ENCODE data around the gene UBE2M. TPM values are rescaled to one million over a fixed set of nuclear protein-coding genes. Genes with fewer than 3 reads are reported as not detected.

Gene UBE2M
- 64.0 and 95.3 TPM in 2 replicates for total RNA-seq

GRCh38 chr19:58558066-58558622 is at the start of gene UBE2M:
TSS of gene UBE2M (minus strand) at chr19:58558611. CDS start at chr19:58558381, 230 bp downstream.

GRCh38 chr19:58572818-58573657 is 14.6 kb upstream of the UBE2M start, which contains the start of gene MZF1:
TSS of gene MZF1 (minus strand) at chr19:58573335. CDS start at chr19:58571389, 1,946 bp downstream.

GRCh38 chr19:58554494-58555368 is 3.7 kb downstream of the UBE2M start, which contains the start of gene CHMP2A:
TSS of gene CHMP2A (minus strand) at chr19:58555105. CDS start at chr19:58554212, 893 bp downstream.

GRCh38 chr19:58543826-58544590 is 14.4 kb downstream of the UBE2M start, which contains the start of gene TRIM28:
TSS of gene TRIM28 (plus strand) at chr19:58544064. CDS start at chr19:58544758, 694 bp downstream.

GRCh38 chr19:58519355-58520256 is 38.8 kb downstream of the UBE2M start, which contains the start of gene ZBTB45:
TSS of gene ZBTB45 (minus strand) at chr19:58519810. CDS start at chr19:58517673, 2,137 bp downstream.

GRCh38 chr19:58511353-58512208 is 46.8 kb downstream of the UBE2M start, which contains the start of gene SLC27A5:
TSS of gene SLC27A5 (minus strand) at chr19:58511992. CDS start at chr19:58511955, 37 bp downstream.

Other genes with a start within 250 kb of the UBE2M start
- 1.8 and 2.2 TPM in 2 replicates for gene ZSCAN22, start 231.6 kb downstream of the UBE2M start, total RNA-seq
- 3.6 and 7.1 TPM in 2 replicates for gene A1BG, start 205.1 kb downstream of the UBE2M start, total RNA-seq
- 0.53 and 0.68 TPM in 2 replicates for gene ZNF497, start 195.9 kb downstream of the UBE2M start, total RNA-seq
- gene ZNF837, start 177.6 kb downstream of the UBE2M start, total RNA-seq, result 1.1 and 1.3 TPM in 2 replicates
- gene RPS5, start 171.3 kb downstream of the UBE2M start, total RNA-seq, result 1,860 and 2,343 TPM in 2 replicates
- 0.12 and 0.26 TPM in 2 replicates for gene RNF225, start 163.0 kb downstream of the UBE2M start, total RNA-seq
- gene ZNF584, start 150.0 kb downstream of the UBE2M start, total RNA-seq, result 12.3 and 17.6 TPM in 2 replicates
- 9.5 and 10.3 TPM in 2 replicates for gene ZNF132, start 118.5 kb downstream of the UBE2M start, total RNA-seq
- 7.8 and 10.8 TPM in 2 replicates for gene ZNF324B, start 107.0 kb downstream of the UBE2M start, total RNA-seq
- gene ZNF324, start 91.5 kb downstream of the UBE2M start, total RNA-seq, result 9.6 and 13.6 TPM in 2 replicates
- 5.3 and 6.2 TPM in 2 replicates for gene ZNF446, start 82.3 kb downstream of the UBE2M start, total RNA-seq
- gene SLC27A5, start 46.6 kb downstream of the UBE2M start, total RNA-seq, result 12.5 and 14.5 TPM in 2 replicates
- 5.7 and 5.8 TPM in 2 replicates for gene ZBTB45, start 38.8 kb downstream of the UBE2M start, total RNA-seq
- gene TRIM28, start 14.5 kb downstream of the UBE2M start, total RNA-seq, result 241 and 323 TPM in 2 replicates
- 187 and 216 TPM in 2 replicates for gene CHMP2A, start 3.5 kb downstream of the UBE2M start, total RNA-seq
- gene MZF1, start 14.7 kb upstream of the UBE2M start, total RNA-seq, result 11.4 and 11.9 TPM in 2 replicates